Measurements from ENCODE around the gene PPP1R17. TPM values are rescaled to one million over a fixed set of nuclear protein-coding genes. Genes with fewer than 3 reads are reported as not detected.

PPP1R17 gene
- total RNA-seq, 1 donor from 2014 or later: not detected

GRCh38 chr7:31699050-31699449, 12.0 kb downstream of the PPP1R17 start:
- intact Hi-C loops (cut with micrococcal nuclease): no loop called here

- intact Hi-C loops (cut with micrococcal nuclease): no loop called here
Measured at GRCh38 chr7:31702354-31702753, 15.3 kb downstream of the PPP1R17 start.

GRCh38 chr7:31705377-31705776, 18.4 kb downstream of the PPP1R17 start:
- intact Hi-C loops (cut with micrococcal nuclease): no loop called here

- intact Hi-C loops (cut with micrococcal nuclease): no loop called here
Measured at GRCh38 chr7:31707089-31707488, 20.1 kb downstream of the PPP1R17 start.

GRCh38 chr7:31710171-31710570, 23.2 kb downstream of the PPP1R17 start:
- intact Hi-C loops (cut with micrococcal nuclease): no loop called here

GRCh38 chr7:31716355-31716754, 29.3 kb downstream of the PPP1R17 start:
- intact Hi-C loops (cut with micrococcal nuclease): no loop called here

- intact Hi-C loops (cut with micrococcal nuclease): no loop called here
Measured at GRCh38 chr7:31720366-31720765, 33.4 kb downstream of the PPP1R17 start.

- intact Hi-C loops (cut with micrococcal nuclease): no loop called here
Measured at GRCh38 chr7:31724696-31725095, 37.7 kb downstream of the PPP1R17 start.

GRCh38 chr7:31729195-31729804, 42.3 kb downstream of the PPP1R17 start:
- intact Hi-C loops (cut with micrococcal nuclease): no loop called here

- intact Hi-C loops (cut with micrococcal nuclease): no loop called here
Measured at GRCh38 chr7:31734456-31734855, 47.4 kb downstream of the PPP1R17 start.

GRCh38 chr7:31735991-31736982, 49.3 kb downstream of the PPP1R17 start:
- intact Hi-C loops (cut with micrococcal nuclease): loop anchor here (1.0 kb wide), 2 partner anchors 293 to 602 kb away; no protein-coding TSS in a partner anchor

- intact Hi-C loops (cut with micrococcal nuclease): loop anchor here (5.0 kb wide), 4 partner anchors 320 to 735 kb away; no protein-coding TSS in a partner anchor
Measured at GRCh38 chr7:31741852-31742251, 54.8 kb downstream of the PPP1R17 start.

GRCh38 chr7:31744294-31744874, 57.4 kb downstream of the PPP1R17 start:
- intact Hi-C loops (cut with micrococcal nuclease): loop anchor here (5.0 kb wide), 4 partner anchors 318 to 733 kb away; no protein-coding TSS in a partner anchor

GRCh38 chr7:31747553-31747952, 60.5 kb downstream of the PPP1R17 start:
- intact Hi-C loops (cut with micrococcal nuclease): no loop called here

GRCh38 chr7:31748084-31748483, 61.1 kb downstream of the PPP1R17 start:
- intact Hi-C loops (cut with micrococcal nuclease): no loop called here

- intact Hi-C loops (cut with micrococcal nuclease): no loop called here
Measured at GRCh38 chr7:31751726-31752125, 64.7 kb downstream of the PPP1R17 start.

Other genes with a start within 250 kb of the PPP1R17 start
- not detected in 2 replicates for gene ITPRID1, start 173.1 kb upstream of the PPP1R17 start, total RNA-seq